Esophagus squamous epithelium (tissue), 5 donors: ENCODE measurements around the gene PAIP2. TPM values are rescaled to one million over a fixed set of nuclear protein-coding genes. Genes with fewer than 3 reads are reported as not detected.
"Not testable (repeated sequence)": the region's sequence is repeated elsewhere in the genome, so short reads cannot be mapped to it uniquely, and the experiment has no call there.

Experiments used
- DNase-seq: peaks from one replicate; lab custom pipeline; 2025; lab: John Stamatoyannopoulos, UW
- H3K27ac ChIP-seq, 4 donors: fragments of 200-600 bp; sonication (generic); one replicate each; pipeline ENCODE4 v1.5.1; 2016 to 2019; ENCODE audit warnings: mild to moderate bottlenecking in 1 of 4
- H3K27me3 ChIP-seq, 4 donors: fragments of 200-600 bp; sonication (generic); 1 replicate in 3 of 4; 2 replicates in 1 of 4; pipeline versions ENCODE4 v1.5.1 to v1.6.0; 2017 to 2021; ENCODE audit warnings: antibody characterized with exemption in 1 of 4
- H3K36me3 ChIP-seq, 3 donors: fragments of 200-600 bp; sonication (generic); one replicate each; pipeline ENCODE4 v1.5.1; 2016 to 2019
- H3K4me1 ChIP-seq, 3 donors: fragments of 200-600 bp; sonication (generic); one replicate each; pipeline ENCODE4 v1.5.1; 2017 to 2019
- H3K4me3 ChIP-seq, 4 donors: fragments of 200-600 bp; sonication (generic); 1 replicate in 3 of 4; 2 replicates in 1 of 4; pipeline ENCODE4 v1.5.1; 2016 to 2019; ENCODE audit warnings: mild to moderate bottlenecking in 2 of 4, moderate library complexity in 1 of 4
- H3K9me3 ChIP-seq, 3 donors: fragments of 200-600 bp; sonication (generic); one replicate each; pipeline ENCODE4 v1.5.1; 2016 to 2019
- CTCF ChIP-seq, 6 experiments: fragments of 450-650 bp in 4 of 6; fragments of 200-600 bp in 2 of 6; sonication (generic) in 2 of 6; IDR thresholded peaks; one replicate each; pipeline ENCODE4 v1.5.1; 2016 to 2019; ENCODE audit warnings: antibody characterized with exemption in 6 of 6, mild to moderate bottlenecking in 4 of 6, moderate library complexity in 4 of 6
- POLR2A ChIP-seq, 4 donors: fragments of 450-650 bp; IDR thresholded peaks; one replicate each; pipeline ENCODE4 v1.6.1; 2017; ENCODE audit warnings: antibody characterized with exemption in 4 of 4, mild to moderate bottlenecking in 4 of 4, moderate library complexity in 3 of 4
- WGBS, 2 donors: methylation state at CpG; one replicate each; pipeline ENCODE4 v1.1.5; 2018; 5-methylcytosine and 5-hydroxymethylcytosine counted together
- intact Hi-C: fragments of 100-400 bp; cut with DNase I; formaldehyde crosslinking; loops from one replicate; pipeline ENCODE4 v1.15.0; 2022
- total RNA-seq, 4 donors: library from RNA; depleted of rRNA; stranded (reverse); fragments of >200 nt; gene quantifications; one replicate each; pipeline ENCODE4 v1.1.0, GENCODE V29; 2016
- donor health status: DM: yes; HTN: yes; CAD: no.

PAIP2 gene
- total RNA-seq, 4 donors from 2014 or later = 33.7 to 69.0 (median 57.6) TPM

GRCh38 chr5:139384591-139385051 is 43.0 kb downstream of the PAIP2 start:
- no peak for DNase-seq
- Histone ChIP-seq H3K36me3 (no peaks in the 10 kb centered on the region), H3K27me3 (no peaks in the 10 kb centered on the region), H3K9me3 (no peaks in the 10 kb centered on the region), H3K4me1 (peaks cover 25 to 45% (median 35%) of the 10 kb centered on the region in 3 donors), H3K4me3 (peak overlapping the region; percentile 11 to 63 (median 33)), H3K27ac (peak overlapping the region; percentile 73 to 87 (median 81))
- 19 to 49% methylated on average over 3 to 7 of the region's 9 CpGs for WGBS, 2 donors
- TF ChIP-seq CTCF (IDR thresholded peaks at IDR 0.05) (no peak), POLR2A (IDR thresholded peaks at IDR 0.05) (no peak)
- intact Hi-C loops = no loop called here

- 16 to 21% methylated on average over 7 of the region's 8 CpGs for WGBS, 2 donors
- no peak for DNase-seq
- TF ChIP-seq CTCF (IDR thresholded peaks at IDR 0.05) (peak in 4 of 6 experiments; percentile 16 to 48 (median 30)), POLR2A (IDR thresholded peaks at IDR 0.05) (no peak)
- no peaks in the 10 kb centered on the region for H3K36me3 ChIP-seq
- H3K27me3 ChIP-seq = no peaks in the 10 kb centered on the region
- H3K9me3 ChIP-seq = no peaks in the 10 kb centered on the region
- peak overlapping the region; percentile 73 to 87 (median 81) for H3K27ac ChIP-seq
- H3K4me1 ChIP-seq = peaks cover 25 to 48% (median 35%) of the 10 kb centered on the region in 3 donors
- peak overlapping the region; percentile 11 to 63 (median 33) for H3K4me3 ChIP-seq
- intact Hi-C loops = no loop called here
Observed at GRCh38 chr5:139385061-139386049, 43.7 kb downstream of the PAIP2 start.

- Histone ChIP-seq H3K4me3 (no peak overlapping the region), H3K27ac (peak overlapping the region; percentile 43 to 81 (median 77))
Observed at GRCh38 chr5:139386050-139386438, 44.4 kb downstream of the PAIP2 start.

GRCh38 chr5:139386956-139387355 is 45.3 kb downstream of the PAIP2 start:
- H3K4me1 ChIP-seq = peaks cover 33 to 64% (median 47%) of the 10 kb centered on the region in 3 donors
- intact Hi-C loops, H3K27me3 ChIP-seq, H3K4me3 ChIP-seq, H3K36me3 ChIP-seq, DNase-seq, H3K9me3 ChIP-seq, H3K27ac ChIP-seq: not testable (repeated sequence)
- WGBS, 2 donors = 88 to 92% methylated on average over 7 to 10 of the region's 10 CpGs

More at GRCh38 chr5:139386050-139386438, 44.4 kb downstream of the PAIP2 start:
- Histone ChIP-seq H3K9me3 (no peaks in the 10 kb centered on the region), H3K36me3 (no peaks in the 10 kb centered on the region), H3K27me3 (no peaks in the 10 kb centered on the region), H3K4me1 (peaks cover 25 to 55% (median 38%) of the 10 kb centered on the region in 3 donors)
- TF ChIP-seq CTCF (IDR thresholded peaks at IDR 0.05) = no peak
- no peak for TF ChIP-seq POLR2A (IDR thresholded peaks at IDR 0.05)
- intact Hi-C loops = no loop called here
- no peak for DNase-seq
- 19 to 38% methylated on average over 5 of the region's 5 CpGs for WGBS, 2 donors

- TF ChIP-seq POLR2A (IDR thresholded peaks at IDR 0.05) = no peak
- no peak for TF ChIP-seq CTCF (IDR thresholded peaks at IDR 0.05)
- H3K9me3 ChIP-seq = no peaks in the 10 kb centered on the region
- peaks cover 41 to 71% (median 50%) of the 10 kb centered on the region in 3 donors for H3K4me1 ChIP-seq
- H3K27ac ChIP-seq = peak overlapping the region in 1 of 4 donors; percentile 2
- intact Hi-C loops = no loop called here
- H3K36me3 ChIP-seq = no peaks in the 10 kb centered on the region
- H3K27me3 ChIP-seq = peaks cover 0 to 9% (median 0%) of the 10 kb centered on the region in 4 donors
- WGBS, 2 donors = 60 to 100% methylated on average over 1 of the region's 10 CpGs
- H3K4me3 ChIP-seq = peak overlapping the region in 1 of 4 donors; percentile 29
- DNase-seq = no peak
Observed at GRCh38 chr5:139387611-139388197, 46.0 kb downstream of the PAIP2 start.
